ENCODE results near the gene JAZF1. TPM values are rescaled to one million over a fixed set of nuclear protein-coding genes. Genes with fewer than 3 reads are reported as not detected.

Gene JAZF1
- total RNA-seq, 1 donor from 2014 or later: 6.4 TPM

- Mint-ChIP-seq H3K9me3 (ENCODE audit: low read depth) (no peaks in the 10 kb centered on the region), H3K27me3 (no peaks in the 10 kb centered on the region), H3K27ac (no peak overlapping the region), H3K4me3 (ENCODE audit: low read depth) (no peak overlapping the region), H3K4me1 (ENCODE audit: low read depth) (no peaks in the 10 kb centered on the region), H3K36me3 (ENCODE audit: insufficient read depth) (no peaks in the 10 kb centered on the region)
- no peak for DNase-seq (ENCODE audit: low spot score, unreplicated experiment)
- TF ChIP-seq CTCF (IDR thresholded peaks at IDR 0.05; ENCODE audit: unreplicated experiment): no peak
Measured at GRCh38 chr7:27960415-27960814, 220.2 kb downstream of the JAZF1 start.

- TF ChIP-seq CTCF (IDR thresholded peaks at IDR 0.05; ENCODE audit: unreplicated experiment): no peak
- Mint-ChIP-seq H3K27ac (no peak overlapping the region), H3K4me3 (ENCODE audit: low read depth) (no peak overlapping the region)
Measured at GRCh38 chr7:27958933-27959548, 221.6 kb downstream of the JAZF1 start.

GRCh38 chr7:27955596-27955995 lies 225.0 kb downstream of the JAZF1 start:
- Mint-ChIP-seq H3K4me3 (ENCODE audit: low read depth) (no peak overlapping the region), H3K36me3 (ENCODE audit: insufficient read depth) (no peaks in the 10 kb centered on the region), H3K4me1 (ENCODE audit: low read depth) (no peaks in the 10 kb centered on the region), H3K27ac (no peak overlapping the region), H3K9me3 (ENCODE audit: low read depth) (no peaks in the 10 kb centered on the region), H3K27me3 (no peaks in the 10 kb centered on the region)
- no peak for DNase-seq (ENCODE audit: low spot score, unreplicated experiment)
- TF ChIP-seq CTCF (IDR thresholded peaks at IDR 0.05; ENCODE audit: unreplicated experiment): no peak

More at GRCh38 chr7:27958933-27959548, 221.6 kb downstream of the JAZF1 start:
- Mint-ChIP-seq H3K36me3 (ENCODE audit: insufficient read depth) (no peaks in the 10 kb centered on the region), H3K4me1 (ENCODE audit: low read depth) (no peaks in the 10 kb centered on the region), H3K27me3 (no peaks in the 10 kb centered on the region), H3K9me3 (ENCODE audit: low read depth) (no peaks in the 10 kb centered on the region)
- DNase-seq (ENCODE audit: low spot score, unreplicated experiment): no peak

GRCh38 chr7:27955011-27955410 lies 225.6 kb downstream of the JAZF1 start:
- Mint-ChIP-seq H3K27me3 (no peaks in the 10 kb centered on the region), H3K4me1 (ENCODE audit: low read depth) (no peaks in the 10 kb centered on the region), H3K4me3 (ENCODE audit: low read depth) (no peak overlapping the region), H3K9me3 (ENCODE audit: low read depth) (no peaks in the 10 kb centered on the region), H3K36me3 (ENCODE audit: insufficient read depth) (no peaks in the 10 kb centered on the region), H3K27ac (no peak overlapping the region)
- no peak for TF ChIP-seq CTCF (IDR thresholded peaks at IDR 0.05; ENCODE audit: unreplicated experiment)
- DNase-seq (ENCODE audit: low spot score, unreplicated experiment): no peak

- H3K4me1 Mint-ChIP-seq (ENCODE audit: low read depth): no peaks in the 10 kb centered on the region
- no peak for DNase-seq (ENCODE audit: low spot score, unreplicated experiment)
- no peaks in the 10 kb centered on the region for H3K9me3 Mint-ChIP-seq (ENCODE audit: low read depth)
- H3K27me3 Mint-ChIP-seq: no peaks in the 10 kb centered on the region
- H3K4me3 Mint-ChIP-seq (ENCODE audit: low read depth): no peak overlapping the region
- no peaks in the 10 kb centered on the region for H3K36me3 Mint-ChIP-seq (ENCODE audit: insufficient read depth)
- no peak overlapping the region for H3K27ac Mint-ChIP-seq
- TF ChIP-seq CTCF (IDR thresholded peaks at IDR 0.05; ENCODE audit: unreplicated experiment): no peak
Measured at GRCh38 chr7:27953777-27954176, 226.8 kb downstream of the JAZF1 start.

Data from progenitor cell of endocrine pancreas (in vitro differentiated cells).